ENCODE measurements around the gene TULP4. TPM values are rescaled to one million over a fixed set of nuclear protein-coding genes. Genes with fewer than 3 reads are reported as not detected.

TULP4 gene
- total RNA-seq, 1 experiment from 2014 or later = 21.5 TPM

GRCh38 chr6:158552055-158552795, 240.0 kb downstream of the TULP4 start:
- CTCF ChIA-PET = no interaction called here

GRCh38 chr6:158552796-158553138, 240.5 kb downstream of the TULP4 start:
- no peaks in the 10 kb centered on the region for H3K36me3 ChIP-seq (ENCODE audit: low read depth, low read length)
- H3K9me3 ChIP-seq (ENCODE audit: low read length) = no peaks in the 10 kb centered on the region
- CTCF ChIA-PET = no interaction called here
- no peak overlapping the region for H3K9ac ChIP-seq (ENCODE audit: low read length)
- no peak for DNase-seq
- no peaks in the 10 kb centered on the region for H3K9me2 ChIP-seq (replicated peaks; ENCODE audit: low read length)
- BruUV-seq (replicated peaks) = no TSS peak
- H3K27ac ChIP-seq (ENCODE audit: low read length) = no peak overlapping the region
- no peak overlapping the region for H3K4me2 ChIP-seq (ENCODE audit: low read length)
- no peaks in the 10 kb centered on the region for H3F3A ChIP-seq (ENCODE audit: low read length, unreplicated experiment)
- H3K79me2 ChIP-seq (ENCODE audit: low read length) = no peaks in the 10 kb centered on the region
- intact Hi-C loops (cut with micrococcal nuclease) = no loop called here
- no peaks in the 10 kb centered on the region for H3K4me1 ChIP-seq (ENCODE audit: insufficient read depth, low read length)
- POLR2A ChIA-PET (ENCODE audit: unreplicated experiment) = interaction anchor here (0.6 kb wide), 1 partner anchor 104 kb away, joined by 3 read pairs; no protein-coding TSS in a partner anchor
- no peak for TF ChIP-seq EZH2 (IDR thresholded peaks at IDR 0.05; ENCODE audit: low read length, unreplicated experiment)
- no peak for TF ChIP-seq EZH2phosphoT487 (IDR thresholded peaks at IDR 0.05; ENCODE audit: borderline replicate concordance, low read length)
- no peak for TF ChIP-seq CTCF (conservative IDR thresholded peaks at IDR 0.05; ENCODE audit: low read depth, low read length)
- H2AFZ ChIP-seq (ENCODE audit: low read length) = no peak overlapping the region
- ATAC-seq = no peak
- no peaks in the 10 kb centered on the region for H4K20me1 ChIP-seq (ENCODE audit: low read length)
- H3K4me3 ChIP-seq (ENCODE audit: low read length) = no peak overlapping the region
- no peaks in the 10 kb centered on the region for H3K27me3 ChIP-seq (ENCODE audit: low read length)

More at GRCh38 chr6:158552055-158552795, 240.0 kb downstream of the TULP4 start:
- H3K36me3 ChIP-seq (ENCODE audit: low read depth, low read length) = no peaks in the 10 kb centered on the region
- H3K4me3 ChIP-seq (ENCODE audit: low read length) = no peak overlapping the region
- H3K27me3 ChIP-seq (ENCODE audit: low read length) = no peaks in the 10 kb centered on the region
- H3K4me1 ChIP-seq (ENCODE audit: insufficient read depth, low read length) = no peaks in the 10 kb centered on the region
- POLR2A ChIA-PET (ENCODE audit: unreplicated experiment) = interaction anchor here (0.6 kb wide), 1 partner anchor 103 kb away, joined by 3 read pairs; no protein-coding TSS in a partner anchor
- H3K9ac ChIP-seq (ENCODE audit: low read length) = no peak overlapping the region
- no peaks in the 10 kb centered on the region for H3F3A ChIP-seq (ENCODE audit: low read length, unreplicated experiment)
- no peaks in the 10 kb centered on the region for H3K9me2 ChIP-seq (replicated peaks; ENCODE audit: low read length)
- ATAC-seq (no peak), DNase-seq (no peak)
- H3K9me3 ChIP-seq (ENCODE audit: low read length) = no peaks in the 10 kb centered on the region
- TF ChIP-seq CTCF (conservative IDR thresholded peaks at IDR 0.05; ENCODE audit: low read depth, low read length) = no peak
- no peak for TF ChIP-seq EZH2 (IDR thresholded peaks at IDR 0.05; ENCODE audit: low read length, unreplicated experiment)
- TF ChIP-seq EZH2phosphoT487 (IDR thresholded peaks at IDR 0.05; ENCODE audit: borderline replicate concordance, low read length) = no peak
- H3K79me2 ChIP-seq (ENCODE audit: low read length) = no peaks in the 10 kb centered on the region
- no TSS peak for BruUV-seq (replicated peaks)
- no peaks in the 10 kb centered on the region for H4K20me1 ChIP-seq (ENCODE audit: low read length)
- H2AFZ ChIP-seq (ENCODE audit: low read length) = no peak overlapping the region
- H3K27ac ChIP-seq (ENCODE audit: low read length) = no peak overlapping the region
- intact Hi-C loops (cut with micrococcal nuclease) = no loop called here
- H3K4me2 ChIP-seq (ENCODE audit: low read length) = no peak overlapping the region

Measured in PC-3 (cell line).